Measurements from ENCODE around the gene RPEL1.
"Not testable (repeated sequence)": the region's sequence is repeated elsewhere in the genome, so short reads cannot be mapped to it uniquely, and the experiment has no call there.

Gene RPEL1

DNA sequence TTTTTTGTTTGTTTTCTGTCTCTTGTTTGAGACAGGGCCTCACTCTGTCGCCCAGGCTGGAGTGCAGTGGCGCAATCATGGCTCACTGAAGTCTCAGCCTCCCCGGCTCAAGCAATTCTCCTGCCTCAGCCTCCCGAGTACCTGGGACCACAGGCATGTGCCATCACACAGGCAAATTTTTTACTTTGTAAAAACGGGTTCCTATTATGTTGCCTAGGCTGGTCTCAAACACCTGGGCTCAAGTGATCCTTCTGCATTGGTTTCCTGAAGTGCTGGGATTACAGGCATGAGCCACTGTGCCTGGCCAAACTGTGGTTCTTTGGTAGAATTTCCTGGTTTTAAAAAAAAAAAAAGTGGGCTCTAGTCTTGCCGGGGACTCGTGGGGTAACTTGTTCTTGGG lies at the start of gene RPEL1:
Gene RPEL1, plus strand, starts transcription at position 301 of the 400 bp plus-strand sequence. CDS start 110 bp downstream, outside the sequence.
- not testable (repeated sequence) for DNase-seq

DNA sequence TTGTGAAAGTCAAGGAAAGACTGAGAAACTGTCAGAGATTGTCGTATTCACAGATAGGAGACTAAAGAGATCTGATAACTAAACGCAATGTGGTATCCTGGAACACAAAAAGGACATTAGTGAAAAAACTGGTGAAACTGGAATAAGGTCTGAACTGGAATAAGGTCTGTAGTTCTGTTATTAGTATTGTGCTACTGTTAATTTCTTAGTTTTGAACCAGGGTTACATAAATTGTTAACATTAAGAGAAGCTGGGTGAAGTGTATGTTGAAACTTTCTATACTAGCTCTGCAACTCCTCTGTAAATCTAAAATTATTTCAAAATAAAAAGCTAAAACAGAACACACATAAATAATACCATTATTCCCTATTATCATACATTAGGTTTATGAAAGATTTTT lies 49.2 kb upstream of the RPEL1 start:
- DNase-seq = no peak

DNA sequence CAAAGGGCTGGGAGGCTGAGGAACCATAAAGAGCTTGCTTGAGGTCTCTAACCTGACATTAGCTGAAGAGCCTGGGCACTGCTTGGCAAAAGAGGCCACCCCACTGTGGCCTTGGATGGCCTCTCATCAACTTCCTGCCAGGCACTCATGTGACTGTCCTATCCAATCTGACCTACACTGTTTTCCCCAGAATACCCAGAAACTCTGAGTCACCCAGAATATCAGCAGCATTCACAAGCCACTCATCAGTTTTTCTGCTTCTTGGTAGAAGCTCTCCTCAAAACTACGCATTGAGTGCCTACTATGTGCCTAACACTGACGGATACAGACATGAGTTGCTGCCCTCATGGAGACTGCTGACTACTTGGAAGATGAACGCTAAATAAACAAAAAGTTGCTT lies 48.5 kb upstream of the RPEL1 start:
- DNase-seq = peak; percentile 18

DNA sequence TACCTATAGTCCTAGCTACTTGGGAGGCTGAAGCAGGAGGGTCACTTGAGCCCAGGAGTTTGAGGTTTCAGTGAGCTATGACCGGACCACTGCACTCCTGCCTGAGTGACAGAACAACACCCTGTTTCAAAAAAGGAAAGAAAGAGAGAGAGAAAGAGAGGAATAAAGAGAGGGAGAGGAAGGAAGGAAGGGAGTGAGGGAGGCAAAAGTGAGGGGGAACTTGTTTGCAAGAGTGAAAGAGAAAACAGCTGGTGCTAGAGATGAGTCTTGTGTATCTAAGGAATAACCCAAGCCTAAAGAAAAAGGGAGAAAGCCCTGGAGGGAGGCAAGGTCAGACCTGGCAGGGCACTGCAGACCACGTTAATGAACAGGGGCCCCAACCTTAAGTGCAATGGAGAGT lies 47.8 kb upstream of the RPEL1 start:
- DNase-seq = no peak

GRCh38 chr10:103198648-103199047 lies 47.0 kb upstream of the RPEL1 start:
- DNase-seq = no peak

DNA sequence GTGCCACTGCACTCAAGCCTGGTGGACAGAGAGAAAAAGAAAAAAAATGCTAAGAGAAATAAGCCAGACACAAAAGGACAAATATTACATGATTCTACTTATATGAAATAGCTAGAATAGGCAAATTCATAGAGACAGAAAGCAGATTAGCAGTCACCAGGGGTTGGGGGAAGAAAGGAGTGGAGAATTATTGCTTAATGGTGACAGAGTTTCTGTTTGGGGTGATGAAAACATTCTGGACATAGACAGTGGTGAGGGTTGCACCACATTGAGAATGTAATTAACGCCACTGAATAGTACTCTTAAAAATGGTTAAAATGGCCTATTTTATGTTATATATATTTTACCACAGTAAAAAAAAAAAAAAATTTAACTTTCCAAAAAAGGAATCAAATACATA lies 46.2 kb upstream of the RPEL1 start:
- DNase-seq = no peak

- DNase-seq = no peak
These were observed 43.4 kb upstream of the RPEL1 start for GRCh38 chr10:103202319-103202718.

GRCh38 chr10:103203466-103203865 lies 42.2 kb upstream of the RPEL1 start:
- DNase-seq = no peak

DNA sequence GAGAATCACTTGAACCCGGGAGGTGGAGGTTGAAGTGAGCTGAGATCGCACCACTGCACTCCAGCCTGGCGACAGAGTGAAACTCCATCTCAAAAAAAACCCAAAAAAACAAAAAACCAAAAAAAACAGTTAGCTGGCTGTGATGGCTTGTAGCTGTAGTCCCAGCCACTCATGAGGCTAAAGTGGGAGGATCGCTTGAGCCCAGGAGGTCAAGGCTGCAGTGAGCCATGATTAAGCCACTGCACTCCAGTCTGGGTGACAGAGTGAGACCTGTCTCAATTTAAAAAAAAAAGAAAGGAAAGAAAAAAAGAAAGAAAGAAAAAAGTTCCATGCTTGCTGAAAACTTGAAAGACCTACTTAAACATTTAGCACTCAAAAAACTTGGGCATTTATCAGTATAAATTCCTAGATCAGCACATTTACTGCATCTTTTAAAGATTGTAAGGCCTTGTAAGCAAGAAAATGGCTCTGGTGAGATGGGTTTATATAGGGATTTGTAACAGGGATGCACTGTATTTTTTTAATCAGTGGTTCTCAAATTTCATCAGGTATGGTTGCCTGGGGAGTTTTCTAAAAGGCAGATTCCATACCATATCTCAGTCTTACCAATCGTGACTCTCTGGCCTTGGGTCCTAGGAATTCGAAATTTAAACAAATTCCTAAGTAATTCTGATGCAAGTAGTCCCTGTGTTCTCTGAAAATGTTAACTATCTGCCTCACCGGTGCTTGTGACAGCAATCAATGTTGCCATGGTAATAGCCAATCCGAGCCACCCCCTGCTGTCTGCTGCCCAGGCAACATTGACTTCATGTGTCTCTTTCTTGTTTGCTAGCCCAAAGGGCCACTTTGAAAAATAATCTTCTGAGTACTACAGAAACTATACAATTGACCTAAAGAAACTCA lies 41.1 kb upstream of the RPEL1 start:
- DNase-seq = no peak

DNA sequence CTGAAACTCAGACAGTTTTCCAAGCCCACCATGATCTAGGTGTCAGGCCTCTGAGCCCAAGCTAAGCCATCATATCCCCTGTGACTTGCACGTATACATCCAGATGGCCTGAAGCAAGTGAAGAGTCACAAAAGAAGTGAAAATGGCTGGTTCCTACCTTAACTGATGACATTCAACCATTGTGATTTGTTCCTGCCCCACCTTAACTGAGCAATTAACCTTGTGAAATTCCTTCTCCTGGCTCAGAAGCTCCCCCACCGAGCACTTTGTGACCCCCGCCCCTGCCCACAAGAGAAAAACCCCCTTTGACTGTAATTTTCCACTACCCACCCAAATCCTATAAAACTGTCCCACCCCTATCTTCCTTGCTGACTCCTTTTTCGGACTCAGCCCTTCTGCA lies 40.3 kb upstream of the RPEL1 start:
- not testable (repeated sequence) for DNase-seq

GRCh38 chr10:103206715-103207114 lies 39.0 kb upstream of the RPEL1 start:
- DNase-seq = not testable (repeated sequence)

- no peak for DNase-seq
These were observed 38.5 kb upstream of the RPEL1 start for GRCh38 chr10:103207141-103207540.

DNA sequence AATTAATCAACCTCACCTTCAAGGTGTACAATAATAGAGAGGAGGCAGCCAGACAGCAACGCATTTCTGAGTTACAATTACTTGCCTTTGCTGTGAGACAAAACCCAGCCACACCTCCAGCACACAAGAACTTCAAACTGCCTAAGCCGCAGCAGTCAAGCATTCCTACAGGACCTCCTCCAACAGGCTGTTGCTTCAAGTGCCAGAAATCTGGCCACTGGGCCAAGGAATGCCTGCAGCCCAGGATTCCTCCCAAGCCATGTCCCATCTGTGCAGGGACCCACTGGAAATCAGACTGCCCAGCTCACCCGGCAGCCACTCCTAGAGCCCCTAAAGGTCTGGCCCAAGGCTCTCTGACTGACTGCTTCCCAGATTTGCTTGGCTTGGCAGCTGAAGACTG lies 38.0 kb upstream of the RPEL1 start:
- not testable (repeated sequence) for DNase-seq

- not testable (repeated sequence) for DNase-seq
These were observed 35.4 kb upstream of the RPEL1 start for GRCh38 chr10:103210262-103210661.

DNA sequence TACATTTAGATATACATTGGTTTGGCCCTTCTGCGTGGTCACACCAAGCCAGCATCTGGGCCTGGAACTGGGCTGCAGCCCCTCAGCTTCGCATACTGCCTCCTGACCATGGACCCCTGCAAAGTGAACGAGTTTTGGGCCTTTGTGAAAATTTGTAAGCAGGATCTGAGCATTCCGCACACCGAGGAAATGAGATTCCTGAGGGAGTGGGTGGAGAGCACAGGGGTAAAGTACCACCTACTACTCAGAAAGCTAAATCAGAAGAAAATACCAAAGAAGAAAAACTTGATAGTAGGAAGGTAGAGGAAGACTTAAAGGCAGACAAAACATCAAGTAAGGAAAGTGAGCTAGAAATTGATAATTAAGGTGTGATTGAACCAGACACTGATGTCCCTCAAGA lies 30.1 kb upstream of the RPEL1 start:
- DNase-seq = no peak

- DNase-seq = not testable (repeated sequence)
These were observed 29.3 kb upstream of the RPEL1 start for GRCh38 chr10:103216362-103216761.

DNA sequence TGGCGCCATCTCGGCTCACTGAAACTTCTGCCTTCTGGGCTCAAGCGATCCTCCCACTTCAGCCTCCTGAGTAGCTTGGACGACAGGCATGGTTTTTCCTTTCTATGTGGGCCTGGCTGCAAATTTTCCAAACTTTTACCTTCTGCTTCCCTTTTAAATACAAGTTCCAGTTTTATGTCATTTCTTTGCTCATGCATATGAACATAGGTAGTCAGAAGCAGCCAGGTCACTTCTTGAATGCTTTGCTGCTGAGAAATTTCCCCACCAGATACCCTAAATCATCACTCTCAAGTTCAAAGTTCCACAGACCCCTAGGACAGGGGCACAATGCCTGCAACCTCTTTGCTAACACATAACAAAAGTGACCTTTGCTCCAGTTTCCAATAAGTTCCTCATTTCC lies 21.6 kb upstream of the RPEL1 start:
- no peak for DNase-seq

DNA sequence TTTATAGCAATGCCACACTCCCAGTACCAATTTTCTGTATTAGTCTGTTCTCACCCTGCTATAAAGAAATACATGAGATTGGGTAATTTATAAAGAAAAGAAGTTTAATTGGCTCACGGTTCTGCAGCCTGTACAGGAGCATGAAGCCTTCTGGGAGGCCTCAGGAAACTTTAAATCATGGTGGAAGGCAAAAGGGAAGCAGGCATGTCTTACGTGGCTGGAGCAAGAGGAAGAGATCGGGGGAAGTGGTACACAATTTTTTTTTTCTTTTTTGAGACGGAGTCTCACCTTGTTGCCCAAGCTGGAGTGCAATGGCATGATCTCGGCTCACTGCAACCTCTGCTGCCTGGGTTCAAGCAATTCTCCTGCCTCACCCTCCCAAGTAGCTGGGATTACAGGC lies 21.0 kb upstream of the RPEL1 start:
- not testable (repeated sequence) for DNase-seq

GRCh38 chr10:103225939-103226338 lies 19.7 kb upstream of the RPEL1 start:
- DNase-seq = no peak

- DNase-seq = no peak
These were observed 18.3 kb upstream of the RPEL1 start for GRCh38 chr10:103227416-103227815.

DNA sequence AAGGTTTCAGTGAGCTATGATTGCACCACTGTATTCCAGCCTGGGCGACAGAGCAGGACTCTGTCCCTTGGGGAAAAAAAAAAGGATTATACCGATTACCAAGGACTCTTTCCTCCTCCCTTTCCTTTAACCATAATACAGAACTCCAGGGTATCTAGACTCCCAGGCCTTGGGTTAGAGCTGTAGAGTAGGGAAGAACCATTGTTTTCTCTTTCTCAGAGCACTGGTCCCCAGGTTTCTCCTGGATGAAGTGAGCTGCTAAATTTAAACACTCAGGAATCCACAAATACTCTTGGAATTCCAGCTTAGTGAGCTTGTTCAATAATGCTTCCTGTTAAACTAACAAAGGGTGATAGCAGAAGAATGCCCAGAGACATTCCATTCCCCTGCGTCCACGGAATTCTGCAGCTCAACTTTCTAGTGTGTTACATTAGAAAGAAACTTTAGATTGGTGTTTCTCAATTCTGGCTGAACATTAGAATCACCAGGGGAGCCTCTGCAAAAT lies 14.6 kb upstream of the RPEL1 start:
- DNase-seq = no peak

DNA sequence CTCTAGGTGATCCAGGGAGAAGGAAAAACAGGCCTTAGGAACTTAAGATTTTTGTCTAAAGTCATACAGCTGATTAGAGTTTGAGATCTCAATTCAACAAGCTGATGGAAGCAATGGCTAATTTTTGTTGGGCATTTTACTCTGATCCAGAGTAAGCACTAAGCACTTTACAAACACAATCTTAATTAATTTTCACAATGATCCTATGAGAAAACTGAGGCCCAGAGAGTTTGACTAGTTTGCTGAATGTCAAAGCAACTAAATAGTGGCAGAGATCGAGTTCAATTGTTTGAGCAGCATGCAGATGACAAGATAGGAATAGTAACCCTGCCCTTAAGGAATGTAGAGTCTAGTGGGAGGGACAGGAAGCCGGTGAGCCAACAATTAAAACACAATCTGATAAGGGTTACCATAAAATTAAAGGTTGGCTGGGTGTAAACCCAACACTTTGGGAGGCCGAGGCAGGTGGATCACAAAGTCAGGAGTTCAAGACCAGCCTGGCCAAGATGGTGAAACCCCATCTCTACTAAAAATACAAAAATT lies 13.5 kb upstream of the RPEL1 start:
- no peak for DNase-seq

- DNase-seq = no peak
These were observed 12.8 kb upstream of the RPEL1 start for GRCh38 chr10:103232772-103233488.

DNA sequence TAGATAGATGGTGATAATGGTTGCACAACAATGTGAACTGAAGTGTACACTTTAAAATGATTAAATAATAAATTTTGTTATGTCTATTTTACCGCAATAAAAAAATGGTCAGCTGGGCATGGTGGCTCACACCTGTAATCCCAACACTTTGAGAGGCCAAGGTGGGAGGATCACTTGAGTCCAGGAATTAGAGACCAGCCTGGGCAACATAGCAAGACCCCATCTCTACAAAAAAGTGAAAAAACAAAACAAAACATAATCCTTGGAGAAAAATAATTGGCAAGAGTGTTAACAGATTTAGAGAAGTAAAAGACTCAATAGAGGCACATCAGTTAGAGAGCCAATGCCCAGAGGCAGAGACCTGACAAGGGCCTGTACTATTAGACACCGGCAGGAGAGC lies 9.9 kb upstream of the RPEL1 start:
- DNase-seq = no peak
